ENCODE results near the gene MED25. TPM values are rescaled to one million over a fixed set of nuclear protein-coding genes. Genes with fewer than 3 reads are reported as not detected.

The MED25 gene
- total RNA-seq, 1 donor from 2014 or later = 88.8 TPM

GRCh38 chr19:49856574-49857021, 38.5 kb downstream of the MED25 start:
- Mint-ChIP-seq H3K36me3 (ENCODE audit: low read depth) (peaks cover 54% of the 10 kb centered on the region), H3K9me3 (no peaks in the 10 kb centered on the region), H3K4me1 (peaks cover 27% of the 10 kb centered on the region), H3K27ac (no peak overlapping the region), H3K27me3 (no peaks in the 10 kb centered on the region), H3K4me3 (no peak overlapping the region)
- no peak for TF ChIP-seq CTCF (IDR thresholded peaks at IDR 0.05)
- ChIA-PET POLR2A (no interaction called here), CTCF (no interaction called here)
- DNase-seq (no peak), ATAC-seq (ENCODE audit: low read depth) (no peak)
- intact Hi-C loops (cut with micrococcal nuclease) = no loop called here

- Mint-ChIP-seq H3K27me3 (no peaks in the 10 kb centered on the region), H3K4me3 (no peak overlapping the region), H3K27ac (no peak overlapping the region), H3K9me3 (no peaks in the 10 kb centered on the region), H3K36me3 (ENCODE audit: low read depth) (peaks cover 57% of the 10 kb centered on the region), H3K4me1 (peaks cover 23% of the 10 kb centered on the region)
- CTCF ChIA-PET = no interaction called here
- POLR2A ChIA-PET = interaction anchor here (0.6 to 1.2 kb wide), 2 partner anchors 12 to 23 kb away, joined by 6 to 7 read pairs; no protein-coding TSS in a partner anchor
- DNase-seq (no peak), ATAC-seq (ENCODE audit: low read depth) (no peak)
- intact Hi-C loops (cut with micrococcal nuclease) = no loop called here
- TF ChIP-seq CTCF (IDR thresholded peaks at IDR 0.05) = no peak
Measured at GRCh38 chr19:49857061-49857837, 39.2 kb downstream of the MED25 start.

- Mint-ChIP-seq H3K36me3 (ENCODE audit: low read depth) (peaks cover 57% of the 10 kb centered on the region), H3K27ac (no peak overlapping the region), H3K27me3 (no peaks in the 10 kb centered on the region), H3K9me3 (no peaks in the 10 kb centered on the region), H3K4me1 (peaks cover 18% of the 10 kb centered on the region), H3K4me3 (no peak overlapping the region)
- DNase-seq (no peak), ATAC-seq (ENCODE audit: low read depth) (no peak)
- CTCF ChIA-PET = no interaction called here
- intact Hi-C loops (cut with micrococcal nuclease) = no loop called here
- POLR2A ChIA-PET = interaction anchor here (0.6 to 1.2 kb wide), 2 partner anchors 11 to 22 kb away, joined by 6 to 7 read pairs; no protein-coding TSS in a partner anchor
- no peak for TF ChIP-seq CTCF (IDR thresholded peaks at IDR 0.05)
Measured at GRCh38 chr19:49857838-49858087, 39.7 kb downstream of the MED25 start.

GRCh38 chr19:49858088-49858985, 40.2 kb downstream of the MED25 start:
- ATAC-seq (ENCODE audit: low read depth) (no peak), DNase-seq (no peak)
- Mint-ChIP-seq H3K4me3 (no peak overlapping the region), H3K4me1 (peaks cover 16% of the 10 kb centered on the region), H3K36me3 (ENCODE audit: low read depth) (peaks cover 60% of the 10 kb centered on the region), H3K27ac (no peak overlapping the region), H3K9me3 (no peaks in the 10 kb centered on the region), H3K27me3 (no peaks in the 10 kb centered on the region)
- ChIA-PET CTCF (no interaction called here), POLR2A (interaction anchor here (1.2 to 1.5 kb wide), 2 partner anchors 8 to 11 kb away, joined by 6 to 7 read pairs; partner anchors contain the start of gene PTOV1)
- intact Hi-C loops (cut with micrococcal nuclease) = no loop called here
- TF ChIP-seq CTCF (IDR thresholded peaks at IDR 0.05) = no peak

All from activated B cell treated with CpG ODN at 0.5 μM for 24 hours (primary cell).